ENCODE measurements around the gene MACROD1.

The MACROD1 gene

GRCh38 chr11:64021757-64022093, 144.2 kb downstream of the MACROD1 start:
- H3K27ac ChIP-seq, result no peak overlapping the region
- TF ChIP-seq CTCF (IDR thresholded peaks at IDR 0.05) (no peak), ZFX (IDR thresholded peaks at IDR 0.05; ENCODE audit: borderline replicate concordance) (no peak)

- TF ChIP-seq CTCF (IDR thresholded peaks at IDR 0.05) (no peak), ZFX (IDR thresholded peaks at IDR 0.05; ENCODE audit: borderline replicate concordance) (no peak)
- H3K27ac ChIP-seq, result no peak overlapping the region
Measured at GRCh38 chr11:64020976-64021756, 144.7 kb downstream of the MACROD1 start.

GRCh38 chr11:64019106-64020037, 146.5 kb downstream of the MACROD1 start:
- TF ChIP-seq CTCF (IDR thresholded peaks at IDR 0.05) (no peak), ZFX (IDR thresholded peaks at IDR 0.05; ENCODE audit: borderline replicate concordance) (no peak)
- H3K27ac ChIP-seq, result no peak overlapping the region

GRCh38 chr11:64018310-64018709, 147.6 kb downstream of the MACROD1 start:
- TF ChIP-seq CTCF (IDR thresholded peaks at IDR 0.05) (no peak), ZFX (IDR thresholded peaks at IDR 0.05; ENCODE audit: borderline replicate concordance) (no peak)
- H3K27ac ChIP-seq, result no peak overlapping the region

GRCh38 chr11:64017945-64018224, 148.0 kb downstream of the MACROD1 start:
- no peak for TF ChIP-seq ZFX (IDR thresholded peaks at IDR 0.05; ENCODE audit: borderline replicate concordance)
- TF ChIP-seq CTCF (IDR thresholded peaks at IDR 0.05), result no peak
- H3K27ac ChIP-seq, result no peak overlapping the region

GRCh38 chr11:64015935-64016845, 149.7 kb downstream of the MACROD1 start:
- no peak overlapping the region for H3K27ac ChIP-seq
- no peak for TF ChIP-seq ZFX (IDR thresholded peaks at IDR 0.05; ENCODE audit: borderline replicate concordance)
- TF ChIP-seq CTCF (IDR thresholded peaks at IDR 0.05), result no peak
